Vagina (tissue), 2 donors: ENCODE data around the gene ACOXL.

Experiments
- POLR2A ChIP-seq, 2 donors: fragments of 450-650 bp; IDR thresholded peaks; one replicate each; pipeline ENCODE4 v1.6.1; 2017; ENCODE audit warnings: antibody characterized with exemption in 2 of 2, mild to moderate bottlenecking in 2 of 2, moderate library complexity in 2 of 2
- TF ChIP-seq, protein P1 (sequence below), 3 experiments: fragments of 450-650 bp in 2 of 3; fragments of 200-600 bp in 1 of 3; sonication (generic) in 1 of 3; IDR thresholded peaks; one replicate each; pipeline ENCODE4 v1.5.1; 2017 to 2019; ENCODE audit warnings: antibody characterized with exemption in 3 of 3, mild to moderate bottlenecking in 2 of 3, moderate library complexity in 2 of 3

DNA sequence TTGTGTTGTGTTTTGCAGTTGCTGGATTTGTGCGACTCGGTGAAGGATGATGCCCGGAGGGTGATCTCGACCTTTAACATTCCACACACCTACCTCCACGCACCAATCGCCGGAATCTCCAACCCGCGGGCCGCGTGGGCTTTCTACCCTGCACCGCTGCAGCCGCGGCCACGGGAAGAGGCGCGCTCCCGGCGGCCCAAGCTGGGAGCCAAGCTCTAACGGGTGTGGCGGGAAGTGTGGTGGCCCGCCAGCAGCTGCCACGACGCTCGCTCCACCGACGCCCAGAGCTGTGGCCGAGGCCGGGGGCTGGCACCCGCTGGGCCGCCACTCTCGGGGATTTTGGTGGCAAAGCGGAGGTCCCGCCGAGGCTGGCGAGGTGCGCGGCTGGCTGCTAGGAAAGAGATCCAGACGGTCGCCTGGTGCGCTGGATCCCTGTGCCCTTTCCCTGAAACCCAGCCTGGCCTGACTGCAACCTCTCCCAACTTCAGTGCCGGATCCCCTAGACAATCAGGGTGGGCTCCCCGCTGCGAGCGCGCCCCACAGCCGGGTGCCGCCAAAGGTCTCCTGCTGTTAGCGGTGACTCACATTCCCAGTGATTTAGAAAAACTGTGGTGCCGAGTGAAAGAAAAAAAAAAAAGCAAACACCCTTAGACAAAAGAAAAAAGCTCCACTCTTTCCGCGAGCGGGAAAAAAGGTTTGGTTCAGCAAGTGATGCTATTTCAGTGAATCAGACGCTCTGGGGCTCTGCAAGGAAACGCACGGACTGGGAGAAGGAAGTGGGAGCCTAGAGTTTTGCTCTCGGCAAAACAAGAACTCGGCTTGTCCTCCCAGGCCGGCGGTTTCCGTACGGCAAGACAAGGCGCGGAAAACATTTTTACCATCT, 385.5 kb downstream of the ACOXL start:
- no peak for TF ChIP-seq POLR2A (IDR thresholded peaks at IDR 0.05)
- TF ChIP-seq, protein P1, sequence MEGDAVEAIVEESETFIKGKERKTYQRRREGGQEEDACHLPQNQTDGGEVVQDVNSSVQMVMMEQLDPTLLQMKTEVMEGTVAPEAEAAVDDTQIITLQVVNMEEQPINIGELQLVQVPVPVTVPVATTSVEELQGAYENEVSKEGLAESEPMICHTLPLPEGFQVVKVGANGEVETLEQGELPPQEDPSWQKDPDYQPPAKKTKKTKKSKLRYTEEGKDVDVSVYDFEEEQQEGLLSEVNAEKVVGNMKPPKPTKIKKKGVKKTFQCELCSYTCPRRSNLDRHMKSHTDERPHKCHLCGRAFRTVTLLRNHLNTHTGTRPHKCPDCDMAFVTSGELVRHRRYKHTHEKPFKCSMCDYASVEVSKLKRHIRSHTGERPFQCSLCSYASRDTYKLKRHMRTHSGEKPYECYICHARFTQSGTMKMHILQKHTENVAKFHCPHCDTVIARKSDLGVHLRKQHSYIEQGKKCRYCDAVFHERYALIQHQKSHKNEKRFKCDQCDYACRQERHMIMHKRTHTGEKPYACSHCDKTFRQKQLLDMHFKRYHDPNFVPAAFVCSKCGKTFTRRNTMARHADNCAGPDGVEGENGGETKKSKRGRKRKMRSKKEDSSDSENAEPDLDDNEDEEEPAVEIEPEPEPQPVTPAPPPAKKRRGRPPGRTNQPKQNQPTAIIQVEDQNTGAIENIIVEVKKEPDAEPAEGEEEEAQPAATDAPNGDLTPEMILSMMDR (IDR thresholded peaks at IDR 0.05): no peak
